Measurements from ENCODE around the gene PSTPIP1. TPM values are rescaled to one million over a fixed set of nuclear protein-coding genes. Genes with fewer than 3 reads are reported as not detected.

PSTPIP1 gene
- total and polyA plus RNA-seq, 4 donors = 12.4 to 39.6 (median 20.6) TPM

GRCh38 chr15:77026501-77027110 is 31.7 kb downstream of the PSTPIP1 start:
- ATAC-seq (ENCODE audit: insufficient read depth, low FRiP score) = no peak
- 89 to 92% methylated on average over 11 to 12 of the region's 12 CpGs for WGBS, 2 donors
- TF ChIP-seq CTCF (IDR thresholded peaks at IDR 0.05; ENCODE audit: control extremely low read depth, extremely low read depth) = no peak
- Histone ChIP-seq H3K27me3 (ENCODE audit: control insufficient read depth in 3 of 3, insufficient read depth in 3 of 3, low read length in 2 of 3) (no peaks in the 10 kb centered on the region), H3K4me1 (ENCODE audit: control insufficient read depth in 5 of 5, insufficient read depth in 5 of 5, low read length in 5 of 5) (peaks cover 0 to 14% (median 0%) of the 10 kb centered on the region in 5 donors), H3K27ac (ENCODE audit: low read depth in 1 of 2, low read length in 1 of 2) (no peak overlapping the region), H3K9ac (ENCODE audit: insufficient read depth in 1 of 2, low read length in 2 of 2) (no peak overlapping the region), H3K36me3 (ENCODE audit: control insufficient read depth in 4 of 4, insufficient read depth in 4 of 4, low read length in 4 of 4) (peaks cover 0 to 1% (median 0%) of the 10 kb centered on the region in 4 donors), H3K4me3 (no peak overlapping the region), H3K9me3 (ENCODE audit: control insufficient read depth in 4 of 4, insufficient read depth in 3 of 4, low read length in 3 of 4) (no peaks in the 10 kb centered on the region)
- DNase-seq = peak in 1 of 3 donors; percentile 11

GRCh38 chr15:77027111-77027696 is 32.3 kb downstream of the PSTPIP1 start:
- Histone ChIP-seq H3K4me1 (ENCODE audit: control insufficient read depth in 5 of 5, insufficient read depth in 5 of 5, low read length in 5 of 5) (peaks cover 0 to 14% (median 0%) of the 10 kb centered on the region in 5 donors), H3K27ac (ENCODE audit: low read depth in 1 of 2, low read length in 1 of 2) (no peak overlapping the region), H3K9me3 (ENCODE audit: control insufficient read depth in 4 of 4, insufficient read depth in 3 of 4, low read length in 3 of 4) (no peaks in the 10 kb centered on the region), H3K9ac (ENCODE audit: insufficient read depth in 1 of 2, low read length in 2 of 2) (no peak overlapping the region), H3K27me3 (ENCODE audit: control insufficient read depth in 3 of 3, insufficient read depth in 3 of 3, low read length in 2 of 3) (no peaks in the 10 kb centered on the region), H3K4me3 (no peak overlapping the region), H3K36me3 (ENCODE audit: control insufficient read depth in 4 of 4, insufficient read depth in 4 of 4, low read length in 4 of 4) (peaks cover 0 to 1% (median 0%) of the 10 kb centered on the region in 4 donors)
- no peak for TF ChIP-seq CTCF (IDR thresholded peaks at IDR 0.05; ENCODE audit: control extremely low read depth, extremely low read depth)
- 89 to 91% methylated on average over 12 of the region's 12 CpGs for WGBS, 2 donors
- peak in 1 of 3 donors; percentile 5 for DNase-seq
- ATAC-seq (ENCODE audit: insufficient read depth, low FRiP score) = no peak

- H3K9ac ChIP-seq (ENCODE audit: insufficient read depth in 1 of 2, low read length in 2 of 2) = no peak overlapping the region
These were observed 32.9 kb downstream of the PSTPIP1 start for GRCh38 chr15:77027697-77028450.

More at GRCh38 chr15:77027697-77028450, 32.9 kb downstream of the PSTPIP1 start:
- Histone ChIP-seq H3K4me3 (no peak overlapping the region), H3K27me3 (ENCODE audit: control insufficient read depth in 3 of 3, insufficient read depth in 3 of 3, low read length in 2 of 3) (no peaks in the 10 kb centered on the region), H3K9me3 (ENCODE audit: control insufficient read depth in 4 of 4, insufficient read depth in 3 of 4, low read length in 3 of 4) (no peaks in the 10 kb centered on the region), H3K36me3 (ENCODE audit: control insufficient read depth in 4 of 4, insufficient read depth in 4 of 4, low read length in 4 of 4) (peaks cover 0 to 1% (median 0%) of the 10 kb centered on the region in 4 donors), H3K4me1 (ENCODE audit: control insufficient read depth in 5 of 5, insufficient read depth in 5 of 5, low read length in 5 of 5) (peaks cover 0 to 14% (median 3%) of the 10 kb centered on the region in 5 donors), H3K27ac (ENCODE audit: low read depth in 1 of 2, low read length in 1 of 2) (no peak overlapping the region)
- TF ChIP-seq CTCF (IDR thresholded peaks at IDR 0.05; ENCODE audit: control extremely low read depth, extremely low read depth) = no peak
- DNase-seq = peak; percentile 22 to 49 (median 46)
- no peak for ATAC-seq (ENCODE audit: insufficient read depth, low FRiP score)
- WGBS, 2 donors = 56 to 79% methylated on average over 38 to 45 of the region's 45 CpGs
